A673 (cell line): ENCODE measurements around the gene IL1R1. TPM values are rescaled to one million over a fixed set of nuclear protein-coding genes. Genes with fewer than 3 reads are reported as not detected.

Experiments
- BruUV-seq: library from RNA; stranded (reverse); fragments of 400-500 nt; replicated peaks from 2 replicates; lab custom pipeline; 2021; lab: Mats Ljungman, UMichigan
- CTCF ChIA-PET: fragments of 300-600 bp; sonication (Branson Sonifier 250); formaldehyde crosslinking; loops from one replicate; lab custom pipeline; 2022; ENCODE audit warnings: antibody characterized with exemption; lab: Charles Lee
- POLR2A ChIA-PET: fragments of 300-600 bp; sonication (Branson Sonifier 250); formaldehyde crosslinking; loops from one replicate; lab custom pipeline; 2022; ENCODE audit warnings: antibody characterized with exemption; ENCODE audit not compliant: low non-redundant PET; lab: Charles Lee
- DNase-seq: peaks from one replicate; pipeline ENCODE4 v3.0.0-alpha.2; 2015; ENCODE audit warnings: low spot score
- H3K27ac ChIP-seq: fragments of 200-600 bp; sonication (generic); 2 replicates; pipeline ENCODE4 v1.5.1; 2016; ENCODE audit warnings: mixed run types, low read depth, mild to moderate bottlenecking, mixed read lengths, antibody characterized with exemption, low read length; ENCODE audit not compliant: poor library complexity, severe bottlenecking
- H3K27me3 ChIP-seq: fragments of 200-600 bp; sonication (generic); replicated peaks from 2 replicates; pipeline ENCODE4 v1.6.1; 2017; ENCODE audit warnings: mixed run types, low read depth, mild to moderate bottlenecking, mixed read lengths, antibody characterized with exemption, low read length; ENCODE audit not compliant: insufficient read depth, poor library complexity
- H3K36me3 ChIP-seq: fragments of 200-600 bp; sonication (generic); 2 replicates; pipeline ENCODE4 v1.6.1; 2016; ENCODE audit warnings: mixed run types, mild to moderate bottlenecking, mixed read lengths, antibody characterized with exemption, low read length; ENCODE audit not compliant: insufficient read depth, poor library complexity, severe bottlenecking
- H3K4me1 ChIP-seq: fragments of 200-600 bp; sonication (generic); 2 replicates; pipeline ENCODE4 v1.6.1; 2017; ENCODE audit warnings: mixed run types, mild to moderate bottlenecking, mixed read lengths, antibody characterized with exemption, low read length; ENCODE audit not compliant: insufficient read depth, poor library complexity, severe bottlenecking
- H3K4me3 ChIP-seq: fragments of 200-600 bp; sonication (generic); 2 replicates; pipeline ENCODE4 v1.5.1; 2016; ENCODE audit warnings: low read depth, mixed run types, mild to moderate bottlenecking, mixed read lengths, low read length; ENCODE audit not compliant: poor library complexity, severe bottlenecking
- H3K9me3 ChIP-seq: fragments of 200-600 bp; sonication (generic); 2 replicates; pipeline ENCODE4 v1.6.1; 2016; ENCODE audit warnings: mixed run types, low read depth, mild to moderate bottlenecking, mixed read lengths, antibody characterized with exemption, low read length; ENCODE audit not compliant: poor library complexity, severe bottlenecking
- CTCF ChIP-seq: fragments of 300-800, 200-600 bp; sonication (generic); conservative IDR thresholded peaks from 2 replicates; pipeline ENCODE4 v1.5.1; 2017; ENCODE audit warnings: low read depth, mild to moderate bottlenecking, antibody characterized with exemption, low read length, moderate library complexity, mixed read lengths
- EZH2 ChIP-seq: fragments of 200-600 bp; sonication (generic); IDR thresholded peaks from 2 replicates; pipeline ENCODE4 v1.6.1; 2017; ENCODE audit warnings: borderline replicate concordance, low read depth, mild to moderate bottlenecking, mixed read lengths, antibody characterized with exemption, low read length; ENCODE audit not compliant: poor library complexity, severe bottlenecking
- intact Hi-C: fragments of 100-400 bp; cut with micrococcal nuclease; formaldehyde crosslinking; loops from one replicate; pipeline ENCODE4 v1.10.0; 2022; ENCODE audit not compliant: unreplicated experiment
- total RNA-seq: library from RNA; stranded (reverse); gene quantifications from 2 replicates; pipeline ENCODE4 v1.2.3, GENCODE V29; 2021

IL1R1 gene
- total RNA-seq, 1 experiment from 2014 or later = 0.45 TPM

DNA sequence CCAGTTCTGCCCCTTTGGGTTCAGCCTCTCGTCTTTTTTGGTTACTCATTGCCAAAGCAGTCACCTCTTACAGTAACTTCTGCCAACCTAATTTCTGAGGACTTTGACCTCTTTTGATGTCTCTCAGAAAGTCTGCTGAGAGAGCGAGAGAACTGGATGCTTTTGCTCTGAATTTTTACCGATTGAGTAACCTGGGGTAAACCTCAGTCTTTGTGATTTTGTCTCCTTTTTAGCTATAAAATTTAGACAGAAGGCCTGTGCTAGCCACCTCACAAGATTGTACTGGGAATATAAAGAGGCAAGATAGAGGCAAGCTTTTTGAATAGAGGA, 34.8 kb upstream of the IL1R1 start:
- intact Hi-C loops = no loop called here
- no peak for DNase-seq
- CTCF ChIA-PET = no interaction called here
- no TSS peak for BruUV-seq
- TF ChIP-seq EZH2 (no peak), CTCF (no peak)
- Histone ChIP-seq H3K36me3 (no peaks in the 10 kb centered on the region), H3K27me3 (no peaks in the 10 kb centered on the region), H3K4me3 (no peak overlapping the region), H3K9me3 (no peaks in the 10 kb centered on the region), H3K4me1 (no peaks in the 10 kb centered on the region), H3K27ac (no peak overlapping the region)
- POLR2A ChIA-PET = no interaction called here

GRCh38 chr2:102109016-102109415, 33.5 kb upstream of the IL1R1 start:
- H3K4me1 ChIP-seq = no peaks in the 10 kb centered on the region
- no TSS peak for BruUV-seq
- TF ChIP-seq CTCF (no peak), EZH2 (no peak)
- H3K36me3 ChIP-seq = no peaks in the 10 kb centered on the region
- H3K9me3 ChIP-seq = no peaks in the 10 kb centered on the region
- intact Hi-C loops = no loop called here
- no peak for DNase-seq
- ChIA-PET CTCF (no interaction called here), POLR2A (no interaction called here)
- no peaks in the 10 kb centered on the region for H3K27me3 ChIP-seq
- H3K27ac ChIP-seq = no peak overlapping the region
- no peak overlapping the region for H3K4me3 ChIP-seq

DNA sequence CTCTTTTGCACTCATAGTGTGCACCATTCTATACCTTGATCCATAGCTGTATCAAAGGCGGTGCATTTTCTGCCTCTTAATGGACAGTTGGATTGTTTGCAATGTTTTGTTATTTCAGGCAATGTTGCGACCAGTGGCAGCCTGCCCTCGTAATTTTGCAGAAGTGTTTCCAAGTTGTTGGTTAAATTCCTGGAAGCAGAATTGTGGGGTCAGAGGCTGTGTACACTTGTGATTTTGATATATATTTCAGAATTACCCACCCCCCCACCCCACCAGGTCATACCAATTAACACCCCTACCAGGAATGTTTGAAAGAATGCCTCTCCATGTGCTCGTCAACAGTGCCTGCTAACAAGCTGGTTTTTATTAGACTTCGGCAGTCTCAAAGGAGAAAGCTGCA, 32.4 kb upstream of the IL1R1 start:
- DNase-seq = no peak
- Histone ChIP-seq H3K36me3 (no peaks in the 10 kb centered on the region), H3K4me3 (no peak overlapping the region), H3K27ac (no peak overlapping the region), H3K9me3 (no peaks in the 10 kb centered on the region), H3K4me1 (no peaks in the 10 kb centered on the region), H3K27me3 (no peaks in the 10 kb centered on the region)
- no TSS peak for BruUV-seq
- intact Hi-C loops = no loop called here
- ChIA-PET CTCF (no interaction called here), POLR2A (no interaction called here)
- no peak for TF ChIP-seq EZH2
- no peak for TF ChIP-seq CTCF
